Activated gamma-delta T cell (primary cell): Measurements from ENCODE around the gene URM1.

Experiments
- DNase-seq: peaks from one replicate; lab custom pipeline; 2025; lab: John Stamatoyannopoulos, UW

URM1 gene

GRCh38 chr9:128385496-128386460 is 14.6 kb downstream of the URM1 start:
- DNase-seq, result no peak

- no peak for DNase-seq
Observed at GRCh38 chr9:128388150-128388549, 17.0 kb downstream of the URM1 start.

GRCh38 chr9:128389395-128390149 is 18.4 kb downstream of the URM1 start:
- DNase-seq, result no peak

- no peak for DNase-seq
Observed at GRCh38 chr9:128390150-128390812, 19.1 kb downstream of the URM1 start.

GRCh38 chr9:128390813-128391711 is 19.9 kb downstream of the URM1 start:
- DNase-seq, result no peak

- DNase-seq, result no peak
Observed at GRCh38 chr9:128391956-128392301, 20.8 kb downstream of the URM1 start.

- DNase-seq, result no peak
Observed at GRCh38 chr9:128392302-128393144, 21.3 kb downstream of the URM1 start.

GRCh38 chr9:128393145-128393775 is 22.1 kb downstream of the URM1 start:
- no peak for DNase-seq

GRCh38 chr9:128393970-128394369 is 22.8 kb downstream of the URM1 start:
- DNase-seq, result no peak

GRCh38 chr9:128394379-128395168 is 23.4 kb downstream of the URM1 start:
- DNase-seq, result no peak

- no peak for DNase-seq
Observed at GRCh38 chr9:128396970-128397613, 25.9 kb downstream of the URM1 start.

GRCh38 chr9:128397831-128398230 is 26.7 kb downstream of the URM1 start:
- DNase-seq, result no peak

GRCh38 chr9:128399861-128400260 is 28.7 kb downstream of the URM1 start:
- no peak for DNase-seq

GRCh38 chr9:128404560-128404959 is 33.4 kb downstream of the URM1 start:
- no peak for DNase-seq

- DNase-seq, result no peak
Observed at GRCh38 chr9:128405077-128405779, 34.1 kb downstream of the URM1 start.

- DNase-seq, result no peak
Observed at GRCh38 chr9:128405780-128406171, 34.6 kb downstream of the URM1 start.

- DNase-seq, result no peak
Observed at GRCh38 chr9:128406848-128407391, 35.7 kb downstream of the URM1 start.

- no peak for DNase-seq
Observed at GRCh38 chr9:128408963-128409431, 37.8 kb downstream of the URM1 start.
